Fibroblast of skin of right quadriceps (primary cell): Measurements from ENCODE around the gene PDE3A.

Source experiments
- DNase-seq: peaks from one replicate; pipeline ENCODE4 v3.0.0-alpha.2; 2013

The PDE3A gene

GRCh38 chr12:20426957-20427356 is 58.6 kb downstream of the PDE3A start:
- no peak for DNase-seq

GRCh38 chr12:20429852-20430251 is 61.5 kb downstream of the PDE3A start:
- DNase-seq = no peak

- no peak for DNase-seq
Observed at GRCh38 chr12:20432290-20432689, 64.0 kb downstream of the PDE3A start.

- peak; percentile 31 for DNase-seq
Observed at GRCh38 chr12:20434996-20435395, 66.7 kb downstream of the PDE3A start.

GRCh38 chr12:20436316-20436715 is 68.0 kb downstream of the PDE3A start:
- DNase-seq = peak; percentile 67

GRCh38 chr12:20438299-20438779 is 70.0 kb downstream of the PDE3A start:
- peak; percentile 94 for DNase-seq

- DNase-seq = no peak
Observed at GRCh38 chr12:20439626-20440025, 71.3 kb downstream of the PDE3A start.

- DNase-seq = no peak
Observed at GRCh38 chr12:20440408-20440807, 72.1 kb downstream of the PDE3A start.

- no peak for DNase-seq
Observed at GRCh38 chr12:20442322-20442721, 74.0 kb downstream of the PDE3A start.

- no peak for DNase-seq
Observed at GRCh38 chr12:20443255-20443654, 74.9 kb downstream of the PDE3A start.

- DNase-seq = no peak
Observed at GRCh38 chr12:20443792-20444191, 75.5 kb downstream of the PDE3A start.

- no peak for DNase-seq
Observed at GRCh38 chr12:20444595-20445170, 76.3 kb downstream of the PDE3A start.

- no peak for DNase-seq
Observed at GRCh38 chr12:20445687-20446086, 77.3 kb downstream of the PDE3A start.

- no peak for DNase-seq
Observed at GRCh38 chr12:20446836-20447235, 78.5 kb downstream of the PDE3A start.

- no peak for DNase-seq
Observed at GRCh38 chr12:20448781-20449180, 80.4 kb downstream of the PDE3A start.

- DNase-seq = peak; percentile 30
Observed at GRCh38 chr12:20450591-20451180, 82.3 kb downstream of the PDE3A start.

- DNase-seq = peak; percentile 85
Observed at GRCh38 chr12:20451761-20452160, 83.4 kb downstream of the PDE3A start.

- DNase-seq = no peak
Observed at GRCh38 chr12:20452496-20453010, 84.2 kb downstream of the PDE3A start.

- no peak for DNase-seq
Observed at GRCh38 chr12:20453756-20454310, 85.5 kb downstream of the PDE3A start.

- no peak for DNase-seq
Observed at GRCh38 chr12:20455001-20455706, 86.8 kb downstream of the PDE3A start.

GRCh38 chr12:20457582-20457981 is 89.2 kb downstream of the PDE3A start:
- no peak for DNase-seq

- DNase-seq = no peak
Observed at GRCh38 chr12:20458011-20458410, 89.7 kb downstream of the PDE3A start.

GRCh38 chr12:20459920-20460319 is 91.6 kb downstream of the PDE3A start:
- DNase-seq = no peak

GRCh38 chr12:20460956-20461355 is 92.6 kb downstream of the PDE3A start:
- no peak for DNase-seq
